ENCODE measurements around the gene ATG5.
"Not testable (repeated sequence)": the region's sequence is repeated elsewhere in the genome, so short reads cannot be mapped to it uniquely, and the experiment has no call there.

The ATG5 gene

GRCh38 chr6:106152952-106153351, 172.6 kb downstream of the ATG5 start:
- no peak for DNase-seq (ENCODE audit: low spot score)

GRCh38 chr6:106152476-106152875, 173.1 kb downstream of the ATG5 start:
- DNase-seq (ENCODE audit: low spot score), result not testable (repeated sequence)

GRCh38 chr6:106149472-106150069, 176.0 kb downstream of the ATG5 start:
- DNase-seq (ENCODE audit: low spot score), result no peak

- DNase-seq (ENCODE audit: low spot score), result no peak
Measured at GRCh38 chr6:106147476-106147875, 178.1 kb downstream of the ATG5 start.

- peak; percentile 28 for DNase-seq (ENCODE audit: low spot score)
Measured at GRCh38 chr6:106146852-106147351, 178.7 kb downstream of the ATG5 start.

- DNase-seq (ENCODE audit: low spot score), result no peak
Measured at GRCh38 chr6:106145741-106146227, 179.8 kb downstream of the ATG5 start.

- no peak for DNase-seq (ENCODE audit: low spot score)
Measured at GRCh38 chr6:106145144-106145543, 180.4 kb downstream of the ATG5 start.

GRCh38 chr6:106143665-106144064, 181.9 kb downstream of the ATG5 start:
- DNase-seq (ENCODE audit: low spot score), result no peak

GRCh38 chr6:106142876-106143431, 182.6 kb downstream of the ATG5 start:
- no peak for DNase-seq (ENCODE audit: low spot score)

GRCh38 chr6:106141441-106142237, 183.9 kb downstream of the ATG5 start:
- no peak for DNase-seq (ENCODE audit: low spot score)

GRCh38 chr6:106138151-106138550, 187.4 kb downstream of the ATG5 start:
- DNase-seq (ENCODE audit: low spot score), result no peak

- no peak for DNase-seq (ENCODE audit: low spot score)
Measured at GRCh38 chr6:106136845-106137244, 188.7 kb downstream of the ATG5 start.

- DNase-seq (ENCODE audit: low spot score), result no peak
Measured at GRCh38 chr6:106135911-106136571, 189.5 kb downstream of the ATG5 start.

- DNase-seq (ENCODE audit: low spot score), result no peak
Measured at GRCh38 chr6:106134906-106135634, 190.5 kb downstream of the ATG5 start.
